Measurements from ENCODE around the gene KDM1A. TPM values are rescaled to one million over a fixed set of nuclear protein-coding genes. Genes with fewer than 3 reads are reported as not detected.
"Not testable (repeated sequence)": the region's sequence is repeated elsewhere in the genome, so short reads cannot be mapped to it uniquely, and the experiment has no call there.

The KDM1A gene
- total RNA-seq, 1 donor from 2014 or later, result 27.4 TPM

DNA sequence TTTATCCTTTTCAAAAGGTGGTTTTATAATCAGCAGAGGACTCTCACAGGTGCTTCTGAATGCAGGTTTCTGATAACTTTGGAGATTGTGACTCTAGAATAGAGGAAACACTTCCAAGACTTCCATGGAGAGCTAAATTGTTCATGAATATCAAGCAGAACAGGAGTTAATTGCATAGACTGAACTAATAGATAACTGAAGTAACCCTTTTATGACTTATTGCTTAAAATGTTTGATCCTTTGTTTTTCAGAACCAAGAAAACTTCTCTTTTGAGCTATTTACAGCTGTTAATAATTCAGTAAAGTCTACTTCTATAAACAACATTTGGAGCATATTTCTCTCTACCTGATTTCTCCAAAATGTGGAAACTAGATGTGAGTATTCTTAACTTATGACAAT is 23.5 kb upstream of the KDM1A start:
- Histone ChIP-seq H3K4me3 (no peak overlapping the region), H3K27me3 (ENCODE audit: low read depth) (peaks cover 10% of the 10 kb centered on the region), H3K27ac (replicated peaks) (no peak overlapping the region), H3K9me3 (replicated peaks) (peaks cover 19% of the 10 kb centered on the region), H3K36me3 (no peaks in the 10 kb centered on the region), H3K4me1 (no peaks in the 10 kb centered on the region)
- intact Hi-C loops (cut with micrococcal nuclease), result no loop called here
- no peak for DNase-seq
- TF ChIP-seq, protein P1, sequence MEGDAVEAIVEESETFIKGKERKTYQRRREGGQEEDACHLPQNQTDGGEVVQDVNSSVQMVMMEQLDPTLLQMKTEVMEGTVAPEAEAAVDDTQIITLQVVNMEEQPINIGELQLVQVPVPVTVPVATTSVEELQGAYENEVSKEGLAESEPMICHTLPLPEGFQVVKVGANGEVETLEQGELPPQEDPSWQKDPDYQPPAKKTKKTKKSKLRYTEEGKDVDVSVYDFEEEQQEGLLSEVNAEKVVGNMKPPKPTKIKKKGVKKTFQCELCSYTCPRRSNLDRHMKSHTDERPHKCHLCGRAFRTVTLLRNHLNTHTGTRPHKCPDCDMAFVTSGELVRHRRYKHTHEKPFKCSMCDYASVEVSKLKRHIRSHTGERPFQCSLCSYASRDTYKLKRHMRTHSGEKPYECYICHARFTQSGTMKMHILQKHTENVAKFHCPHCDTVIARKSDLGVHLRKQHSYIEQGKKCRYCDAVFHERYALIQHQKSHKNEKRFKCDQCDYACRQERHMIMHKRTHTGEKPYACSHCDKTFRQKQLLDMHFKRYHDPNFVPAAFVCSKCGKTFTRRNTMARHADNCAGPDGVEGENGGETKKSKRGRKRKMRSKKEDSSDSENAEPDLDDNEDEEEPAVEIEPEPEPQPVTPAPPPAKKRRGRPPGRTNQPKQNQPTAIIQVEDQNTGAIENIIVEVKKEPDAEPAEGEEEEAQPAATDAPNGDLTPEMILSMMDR (IDR thresholded peaks at IDR 0.05; ENCODE audit: borderline replicate concordance), result no peak

DNA sequence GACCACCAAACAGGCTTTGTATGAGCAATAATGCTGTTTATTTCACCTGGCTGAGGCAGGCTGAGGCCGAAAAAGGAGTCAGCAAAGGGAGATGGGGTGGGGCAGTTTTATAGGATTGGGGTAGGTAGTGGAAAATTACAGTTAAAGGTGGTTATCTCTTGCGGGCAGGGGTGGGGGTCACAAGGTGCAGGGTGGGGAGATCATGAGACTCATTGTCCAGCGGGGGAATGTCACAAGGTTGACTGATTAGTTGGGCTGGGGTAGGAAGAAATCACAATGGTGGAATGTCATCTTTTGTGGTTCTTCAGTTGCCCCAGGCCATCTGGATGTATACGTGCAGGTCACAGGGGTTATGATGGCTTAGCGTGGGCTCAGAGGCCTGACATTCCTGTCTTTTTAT is 21.7 kb upstream of the KDM1A start:
- H3K27ac ChIP-seq (replicated peaks); H3K27me3 ChIP-seq (ENCODE audit: low read depth); intact Hi-C loops (cut with micrococcal nuclease); H3K4me1 ChIP-seq; H3K4me3 ChIP-seq; DNase-seq; H3K36me3 ChIP-seq: not testable (repeated sequence)
- H3K9me3 ChIP-seq (replicated peaks), result peaks cover 18% of the 10 kb centered on the region

DNA sequence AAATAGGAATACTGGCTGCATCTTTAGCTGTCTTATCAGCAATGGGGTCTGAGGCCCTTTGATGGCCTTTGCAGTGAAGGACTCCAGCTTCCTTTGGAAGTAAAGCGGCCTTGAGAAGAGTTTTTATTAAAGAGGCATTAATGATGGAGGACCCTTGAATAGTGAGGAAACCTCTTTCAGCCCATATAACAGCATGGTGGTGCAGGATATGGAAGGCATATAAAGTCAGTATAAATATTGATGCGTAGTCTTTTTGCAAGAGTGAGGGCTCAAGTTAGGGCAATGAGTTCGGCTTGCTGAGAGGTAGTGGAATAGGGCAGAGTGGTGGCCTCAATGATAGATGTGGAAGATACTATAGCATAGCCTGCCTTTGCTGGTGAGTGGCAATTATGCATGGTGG is 19.1 kb upstream of the KDM1A start:
- H3K27me3 ChIP-seq (ENCODE audit: low read depth); DNase-seq; H3K9me3 ChIP-seq (replicated peaks); H3K27ac ChIP-seq (replicated peaks); H3K4me1 ChIP-seq; H3K4me3 ChIP-seq; H3K36me3 ChIP-seq; intact Hi-C loops (cut with micrococcal nuclease): not testable (repeated sequence)

DNA sequence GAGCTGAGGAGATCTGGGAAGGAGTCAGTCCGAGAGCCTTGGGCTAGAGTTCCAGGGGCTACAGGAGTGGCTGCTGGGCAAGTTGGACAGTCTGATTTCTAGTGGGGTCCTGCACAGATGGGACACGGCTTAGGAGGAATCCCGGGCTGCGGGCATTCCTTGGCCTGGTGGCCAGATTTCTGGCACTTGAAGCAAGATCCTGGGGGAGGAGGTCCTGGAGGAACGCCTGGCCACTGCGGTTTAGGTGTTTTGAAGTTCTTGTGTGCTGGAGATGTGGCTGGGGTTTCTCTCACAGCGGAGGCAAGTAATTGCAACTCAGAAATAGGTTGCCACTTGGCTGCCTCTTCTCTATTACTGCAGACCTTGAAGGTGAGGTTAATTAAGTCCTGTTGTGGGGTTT is 17.1 kb upstream of the KDM1A start:
- H3K4me3 ChIP-seq; H3K9me3 ChIP-seq (replicated peaks): not testable (repeated sequence)

GRCh38 chr1:23004112-23004511 is 15.2 kb upstream of the KDM1A start:
- H3K4me1 ChIP-seq, result no peaks in the 10 kb centered on the region
- H3K9me3 ChIP-seq (replicated peaks), result no peaks in the 10 kb centered on the region
- TF ChIP-seq, protein P1 (IDR thresholded peaks at IDR 0.05; ENCODE audit: borderline replicate concordance), result no peak
- H3K27ac ChIP-seq (replicated peaks), result no peak overlapping the region
- intact Hi-C loops (cut with micrococcal nuclease), result no loop called here
- H3K36me3 ChIP-seq, result no peaks in the 10 kb centered on the region
- H3K27me3 ChIP-seq (ENCODE audit: low read depth), result no peaks in the 10 kb centered on the region
- no peak for DNase-seq
- H3K4me3 ChIP-seq, result no peak overlapping the region

More for the DNA sequence above, 17.1 kb upstream of the KDM1A start:
- H3K4me1 ChIP-seq; intact Hi-C loops (cut with micrococcal nuclease); DNase-seq; H3K36me3 ChIP-seq; H3K27me3 ChIP-seq (ENCODE audit: low read depth); H3K27ac ChIP-seq (replicated peaks): not testable (repeated sequence)

DNA sequence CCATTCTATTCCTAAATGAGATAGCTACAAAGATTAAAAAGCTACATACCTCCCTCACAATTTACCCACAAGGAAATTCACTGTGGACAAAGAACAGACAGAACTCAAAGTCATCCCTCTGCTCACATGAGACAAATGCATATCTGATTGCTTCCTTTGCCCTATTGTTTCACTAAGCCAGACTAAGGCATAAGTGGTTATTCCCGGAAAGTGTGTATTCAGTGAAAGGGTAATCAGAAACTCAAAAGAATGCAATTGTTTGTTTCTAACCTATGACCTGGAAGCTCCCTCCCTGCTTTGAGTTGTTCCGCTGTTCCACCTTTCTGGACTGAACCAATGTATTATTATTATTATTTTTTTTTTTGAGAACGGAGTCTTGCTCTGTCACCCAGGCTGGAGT is 14.5 kb upstream of the KDM1A start:
- H3K4me3 ChIP-seq; H3K27ac ChIP-seq (replicated peaks); H3K4me1 ChIP-seq; intact Hi-C loops (cut with micrococcal nuclease); DNase-seq; H3K27me3 ChIP-seq (ENCODE audit: low read depth); H3K36me3 ChIP-seq; H3K9me3 ChIP-seq (replicated peaks): not testable (repeated sequence)

DNA sequence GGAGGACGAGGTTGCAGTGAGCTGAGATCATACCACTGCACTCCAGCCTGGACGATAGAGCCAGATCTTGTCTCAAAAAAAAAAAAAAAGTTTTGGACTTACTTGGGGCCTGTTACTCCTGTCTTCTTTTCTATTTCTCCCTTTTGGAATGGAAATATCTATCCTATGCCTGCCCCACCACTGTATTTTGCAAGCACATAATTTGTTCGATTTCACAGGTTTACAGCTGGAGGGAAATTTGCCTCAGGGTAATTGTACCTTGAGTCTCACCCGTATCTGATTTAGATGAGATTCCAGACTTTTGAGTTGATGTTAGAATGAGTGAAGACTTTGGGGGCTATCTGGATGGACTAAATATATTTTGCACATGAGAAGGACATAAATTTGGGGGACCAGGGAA is 12.2 kb upstream of the KDM1A start:
- Histone ChIP-seq H3K4me3 (no peak overlapping the region), H3K27me3 (ENCODE audit: low read depth) (no peaks in the 10 kb centered on the region), H3K9me3 (replicated peaks) (no peaks in the 10 kb centered on the region), H3K4me1 (no peaks in the 10 kb centered on the region), H3K36me3 (no peaks in the 10 kb centered on the region), H3K27ac (replicated peaks) (no peak overlapping the region)
- no peak for DNase-seq
- TF ChIP-seq, protein P1 (IDR thresholded peaks at IDR 0.05; ENCODE audit: borderline replicate concordance), result no peak
- intact Hi-C loops (cut with micrococcal nuclease), result no loop called here

GRCh38 chr1:23008901-23009300 is 10.4 kb upstream of the KDM1A start:
- DNase-seq, result no peak
- H3K27me3 ChIP-seq (ENCODE audit: low read depth), result no peaks in the 10 kb centered on the region
- H3K36me3 ChIP-seq, result no peaks in the 10 kb centered on the region
- no peak overlapping the region for H3K27ac ChIP-seq (replicated peaks)
- TF ChIP-seq, protein P1 (IDR thresholded peaks at IDR 0.05; ENCODE audit: borderline replicate concordance), result no peak
- H3K4me1 ChIP-seq, result no peaks in the 10 kb centered on the region
- H3K9me3 ChIP-seq (replicated peaks), result no peaks in the 10 kb centered on the region
- intact Hi-C loops (cut with micrococcal nuclease), result no loop called here
- H3K4me3 ChIP-seq, result no peak overlapping the region

DNA sequence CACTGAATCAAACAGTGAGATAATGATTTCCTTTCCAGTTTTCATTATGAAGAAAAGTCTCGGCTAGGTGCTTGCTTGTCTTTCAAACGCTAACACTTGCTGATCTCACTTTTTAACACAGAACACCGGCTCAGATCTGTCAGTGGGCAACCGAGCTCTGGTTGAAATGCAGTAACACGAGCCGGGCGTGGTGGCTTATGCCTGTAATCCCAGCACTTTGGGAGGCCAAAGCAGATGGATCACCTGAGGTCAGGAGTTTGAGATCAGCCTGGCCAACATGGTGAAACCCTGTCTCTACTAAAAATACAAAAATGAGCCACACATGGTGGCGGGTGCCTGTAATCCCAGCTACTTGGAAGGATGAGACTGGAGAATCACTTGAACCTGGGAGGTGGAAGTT is 9.2 kb upstream of the KDM1A start:
- H3K27me3 ChIP-seq (ENCODE audit: low read depth); H3K4me3 ChIP-seq; H3K36me3 ChIP-seq; H3K27ac ChIP-seq (replicated peaks); H3K9me3 ChIP-seq (replicated peaks); H3K4me1 ChIP-seq; DNase-seq; intact Hi-C loops (cut with micrococcal nuclease): not testable (repeated sequence)
